Upper lobe of left lung (tissue), 6 donors: ENCODE measurements around the gene TMEM94. TPM values are rescaled to one million over a fixed set of nuclear protein-coding genes. Genes with fewer than 3 reads are reported as not detected.
A peak's percentile ranks its signal among the peaks of the same experiment; 100 is the strongest.
"Not testable (repeated sequence)": the region's sequence is repeated elsewhere in the genome, so short reads cannot be mapped to it uniquely, and the experiment has no call there.

Source experiments
- ATAC-seq, 2 donors: fragments of 200-7000 bp; cut with Tn5 transposase; one replicate each; pipeline ENCODE4 v1.9.1; 2022; ENCODE audit warnings: mild to moderate bottlenecking in 2 of 2, moderate library complexity in 2 of 2; ENCODE audit not compliant: low FRiP score in 2 of 2
- DNase-seq, 2 donors: peaks; one replicate each; pipeline ENCODE4 v3.0.0-alpha.2; 2019 to 2020
- H3K27ac ChIP-seq, 4 donors: fragments of 200-600 bp; sonication (generic); one replicate each; pipeline ENCODE4 v1.5.1; 2016 to 2019
- H3K27me3 ChIP-seq, 4 donors: fragments of 200-600 bp; sonication (generic); one replicate each; pipeline ENCODE4 v1.5.1; 2017 to 2019
- H3K36me3 ChIP-seq, 4 donors: fragments of 200-600 bp; sonication (generic); one replicate each; pipeline ENCODE4 v1.5.1; 2016 to 2019
- H3K4me1 ChIP-seq, 4 donors: fragments of 200-600 bp; sonication (generic); one replicate each; pipeline ENCODE4 v1.5.1; 2018 to 2019
- H3K4me3 ChIP-seq, 4 donors: fragments of 200-600 bp; sonication (generic); one replicate each; pipeline ENCODE4 v1.5.1; 2017 to 2019; ENCODE audit warnings: mild to moderate bottlenecking in 2 of 4, moderate library complexity in 1 of 4
- H3K9me3 ChIP-seq, 4 donors: fragments of 200-600 bp; sonication (generic); one replicate each; pipeline ENCODE4 v1.5.1; 2018 to 2019
- EP300 ChIP-seq, 4 donors: sonication (generic); formaldehyde crosslinking; IDR thresholded peaks; one replicate each; pipeline ENCODE4 v1.5.1; 2017; ENCODE audit warnings: antibody characterized with exemption in 4 of 4, control low read depth in 2 of 4
- POLR2A ChIP-seq, 4 donors: fragments of 450-650 bp; IDR thresholded peaks; one replicate each; pipeline ENCODE4 v1.5.1; 2016 to 2017; ENCODE audit warnings: antibody characterized with exemption in 4 of 4, mild to moderate bottlenecking in 2 of 4
- POLR2AphosphoS5 ChIP-seq, 2 donors: sonication (generic); formaldehyde crosslinking; IDR thresholded peaks; one replicate each; pipeline ENCODE4 v1.5.1; 2017; ENCODE audit warnings: antibody characterized with exemption in 2 of 2
- WGBS, 2 donors: methylation state at CpG; one replicate each; pipeline ENCODE4 v1.1.5; 2017 to 2018; 5-methylcytosine and 5-hydroxymethylcytosine counted together
- total RNA-seq, 6 donors: library from RNA; depleted of rRNA in 4 of 6; stranded (reverse); fragments of >200 nt in 4 of 6; gene quantifications; one replicate each; pipeline versions ENCODE4 v1.1.0 to v1.2.1, GENCODE V29; 2016 to 2021
- TF ChIP-seq, protein P1 (sequence below), 6 experiments: fragments of 450-650 bp in 4 of 6; fragments of 200-600 bp in 2 of 6; sonication (generic) in 2 of 6; IDR thresholded peaks; one replicate each; pipeline ENCODE4 v1.5.1; 2016 to 2019; ENCODE audit warnings: antibody characterized with exemption in 6 of 6
- donor health status: DM: no; HTN: no; CAD: no; lungs with moderate emphysema.
- donor health status: DM: no; HTN: yes; CAD: no; lungs with severe emphysema.

TMEM94 gene
- total RNA-seq, 6 donors from 2014 or later = 62.3 to 320 (median 90.5) TPM

DNA sequence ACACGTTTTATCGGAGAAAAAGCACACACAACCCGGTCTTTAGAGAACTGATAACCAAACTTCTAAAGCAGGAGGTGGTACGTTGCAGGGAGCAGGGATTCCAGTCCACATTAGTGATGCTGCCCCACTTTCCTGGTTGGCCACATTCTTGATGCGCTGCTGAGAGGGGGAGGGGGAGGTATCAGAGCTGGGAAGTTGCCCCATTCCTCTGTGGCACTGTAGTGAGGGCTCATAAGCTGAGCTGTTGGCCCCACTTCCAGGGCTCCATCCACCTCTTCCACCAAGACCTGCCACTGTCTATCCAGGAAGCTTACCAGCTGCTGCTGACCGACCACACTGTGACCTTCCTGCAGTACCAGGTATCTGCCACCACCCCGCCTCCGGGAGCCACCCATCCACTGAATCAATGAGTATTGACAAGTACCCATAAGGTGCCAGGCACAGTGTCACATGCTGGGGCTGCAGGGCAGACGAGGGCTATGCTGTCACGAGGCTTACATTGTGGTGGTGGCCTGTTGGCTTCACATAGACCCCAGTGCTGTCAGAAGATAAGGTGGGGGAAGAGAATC, 60.9 kb downstream of the TMEM94 start:
- Histone ChIP-seq H3K27ac (peak overlapping the region in 2 of 4 donors; percentile 71 to 92), H3K4me1 (peaks cover 26 to 43% (median 33%) of the 10 kb centered on the region in 4 donors), H3K27me3 (peaks cover 0 to 5% (median 0%) of the 10 kb centered on the region in 4 donors), H3K36me3 (peaks cover 0 to 31% (median 9%) of the 10 kb centered on the region in 4 donors), H3K4me3 (peak overlapping the region in 3 of 4 donors; percentile 90 to 100 (median 92)), H3K9me3 (no peaks in the 10 kb centered on the region)
- TF ChIP-seq, protein P1, sequence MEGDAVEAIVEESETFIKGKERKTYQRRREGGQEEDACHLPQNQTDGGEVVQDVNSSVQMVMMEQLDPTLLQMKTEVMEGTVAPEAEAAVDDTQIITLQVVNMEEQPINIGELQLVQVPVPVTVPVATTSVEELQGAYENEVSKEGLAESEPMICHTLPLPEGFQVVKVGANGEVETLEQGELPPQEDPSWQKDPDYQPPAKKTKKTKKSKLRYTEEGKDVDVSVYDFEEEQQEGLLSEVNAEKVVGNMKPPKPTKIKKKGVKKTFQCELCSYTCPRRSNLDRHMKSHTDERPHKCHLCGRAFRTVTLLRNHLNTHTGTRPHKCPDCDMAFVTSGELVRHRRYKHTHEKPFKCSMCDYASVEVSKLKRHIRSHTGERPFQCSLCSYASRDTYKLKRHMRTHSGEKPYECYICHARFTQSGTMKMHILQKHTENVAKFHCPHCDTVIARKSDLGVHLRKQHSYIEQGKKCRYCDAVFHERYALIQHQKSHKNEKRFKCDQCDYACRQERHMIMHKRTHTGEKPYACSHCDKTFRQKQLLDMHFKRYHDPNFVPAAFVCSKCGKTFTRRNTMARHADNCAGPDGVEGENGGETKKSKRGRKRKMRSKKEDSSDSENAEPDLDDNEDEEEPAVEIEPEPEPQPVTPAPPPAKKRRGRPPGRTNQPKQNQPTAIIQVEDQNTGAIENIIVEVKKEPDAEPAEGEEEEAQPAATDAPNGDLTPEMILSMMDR (IDR thresholded peaks at IDR 0.05) = peak in 4 of 6 experiments; percentile 19 to 44 (median 24)
- TF ChIP-seq EP300 (IDR thresholded peaks at IDR 0.05) = no peak
- DNase-seq (no peak), ATAC-seq (no peak)
- WGBS, 2 donors = 28 to 29% methylated on average over 6 to 10 of the region's 10 CpGs

GRCh38 chr17:75518201-75518600, 61.8 kb downstream of the TMEM94 start:
- DNase-seq (no peak), ATAC-seq (no peak)
- 68 to 69% methylated on average over 3 of the region's 3 CpGs for WGBS, 2 donors
- TF ChIP-seq, protein P1 (IDR thresholded peaks at IDR 0.05) = no peak
- TF ChIP-seq EP300 (IDR thresholded peaks at IDR 0.05) = no peak
- TF ChIP-seq POLR2A (IDR thresholded peaks at IDR 0.05) = no peak
- TF ChIP-seq POLR2AphosphoS5 (IDR thresholded peaks at IDR 0.05) = no peak
- H3K4me1 ChIP-seq = peaks cover 20 to 40% (median 31%) of the 10 kb centered on the region in 4 donors
- no peaks in the 10 kb centered on the region for H3K9me3 ChIP-seq
- peaks cover 0 to 29% (median 9%) of the 10 kb centered on the region in 4 donors for H3K36me3 ChIP-seq
- H3K27me3 ChIP-seq = peaks cover 0 to 5% (median 0%) of the 10 kb centered on the region in 4 donors
- H3K27ac ChIP-seq = peak overlapping the region in 3 of 4 donors; percentile 36 to 71 (median 45)
- H3K4me3 ChIP-seq = no peak overlapping the region

- ATAC-seq = no peak
- Histone ChIP-seq H3K9me3 (no peaks in the 10 kb centered on the region), H3K27me3 (peaks cover 0 to 5% (median 0%) of the 10 kb centered on the region in 4 donors), H3K27ac (peak overlapping the region in 2 of 4 donors; percentile 36 to 45), H3K36me3 (peaks cover 0 to 20% (median 7%) of the 10 kb centered on the region in 4 donors), H3K4me3 (no peak overlapping the region), H3K4me1 (peaks cover 16 to 35% (median 26%) of the 10 kb centered on the region in 4 donors)
- DNase-seq = no peak
- TF ChIP-seq EP300 (IDR thresholded peaks at IDR 0.05) = no peak
- no peak for TF ChIP-seq POLR2A (IDR thresholded peaks at IDR 0.05)
- TF ChIP-seq, protein P1 (IDR thresholded peaks at IDR 0.05) = no peak
- no peak for TF ChIP-seq POLR2AphosphoS5 (IDR thresholded peaks at IDR 0.05)
- 91 to 94% methylated on average over 9 of the region's 9 CpGs for WGBS, 2 donors
Observed at GRCh38 chr17:75518983-75519537, 62.6 kb downstream of the TMEM94 start.

DNA sequence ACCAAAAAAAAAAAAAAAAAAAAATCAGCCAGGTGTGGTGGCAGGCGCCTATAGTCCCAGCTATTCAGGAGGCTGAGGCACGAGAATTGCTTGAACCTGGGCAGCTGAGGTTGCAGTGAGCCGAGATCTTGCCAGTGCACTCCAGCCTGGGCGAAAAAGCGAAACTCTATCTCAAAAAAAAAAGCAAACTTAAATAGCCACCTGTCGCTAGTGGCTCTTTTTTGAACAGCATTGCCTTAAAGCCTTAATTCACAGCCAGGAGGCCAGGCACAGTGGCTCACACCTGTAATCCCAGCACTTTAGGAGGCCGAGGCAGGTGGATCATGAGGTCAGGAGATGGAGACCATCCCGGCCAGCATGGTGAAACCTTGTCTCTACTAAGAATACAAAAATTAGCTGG, 64.0 kb downstream of the TMEM94 start:
- peaks cover 0 to 19% (median 7%) of the 10 kb centered on the region in 4 donors for H3K36me3 ChIP-seq
- ATAC-seq, H3K27ac ChIP-seq, DNase-seq, H3K27me3 ChIP-seq, H3K9me3 ChIP-seq, H3K4me3 ChIP-seq: not testable (repeated sequence)
- 95 to 96% methylated on average over 8 of the region's 8 CpGs for WGBS, 2 donors
- H3K4me1 ChIP-seq = peaks cover 16 to 37% (median 27%) of the 10 kb centered on the region in 4 donors

GRCh38 chr17:75521290-75521689, 64.9 kb downstream of the TMEM94 start:
- no peaks in the 10 kb centered on the region for H3K9me3 ChIP-seq
- H3K36me3 ChIP-seq = peaks cover 0 to 19% (median 7%) of the 10 kb centered on the region in 4 donors
- H3K27ac ChIP-seq = no peak overlapping the region
- no peak overlapping the region for H3K4me3 ChIP-seq
- H3K4me1 ChIP-seq = peaks cover 21 to 37% (median 28%) of the 10 kb centered on the region in 4 donors
- 90 to 100% methylated on average over 2 to 8 of the region's 8 CpGs for WGBS, 2 donors
- no peak for DNase-seq
- no peaks in the 10 kb centered on the region for H3K27me3 ChIP-seq
- TF ChIP-seq EP300 (IDR thresholded peaks at IDR 0.05) = no peak
- TF ChIP-seq, protein P1 (IDR thresholded peaks at IDR 0.05) = no peak
- no peak for TF ChIP-seq POLR2A (IDR thresholded peaks at IDR 0.05)
- TF ChIP-seq POLR2AphosphoS5 (IDR thresholded peaks at IDR 0.05) = no peak
- ATAC-seq = no peak
